ENCODE measurements around the gene MAP2K6.

DNA sequence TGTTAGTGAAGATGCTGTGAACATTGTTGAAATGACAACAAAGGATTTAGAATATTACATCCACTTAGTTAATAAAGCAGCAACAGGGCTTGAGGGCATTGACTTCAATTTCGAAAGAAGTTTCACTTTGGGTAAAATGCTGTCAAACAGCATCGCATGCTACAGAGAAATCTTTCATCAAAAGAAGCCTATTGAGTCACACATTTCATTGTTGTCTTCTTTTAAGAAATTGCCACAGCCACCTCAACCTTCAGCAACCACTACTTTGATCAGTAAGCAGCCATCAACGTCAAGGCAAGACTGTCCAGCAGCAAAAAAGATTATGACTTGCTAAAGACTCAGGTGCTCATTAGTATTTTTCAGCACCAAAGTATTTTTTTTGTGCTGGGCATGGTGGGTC is 13.2 kb upstream of the MAP2K6 start:
- TF ChIP-seq POLR2A (IDR thresholded peaks at IDR 0.05) (no peak), CTCF (IDR thresholded peaks at IDR 0.05 in 8 of 11, conservative IDR thresholded peaks at IDR 0.05 in 3 of 11) (no peak)

Measured in spleen (tissue), 7 donors.